ENCODE results near the gene FBXO9.

- TF ChIP-seq EGR1 (IDR thresholded peaks at IDR 0.05; ENCODE audit: low read depth in 2 of 2): no peak
- no peak for TF ChIP-seq CTCF (IDR thresholded peaks at IDR 0.05; ENCODE audit: low read depth, low read length, missing input control)
- TF ChIP-seq YY1 (IDR thresholded peaks at IDR 0.05): no peak
- TF ChIP-seq ZBTB33 (IDR thresholded peaks at IDR 0.05): no peak
- no peak for TF ChIP-seq SP1 (IDR thresholded peaks at IDR 0.05)
- TF ChIP-seq MAX (IDR thresholded peaks at IDR 0.05): no peak
- TF ChIP-seq REST (IDR thresholded peaks at IDR 0.05): no peak
- no peak for TF ChIP-seq GABPA (IDR thresholded peaks at IDR 0.05 in 1 of 2, conservative IDR thresholded peaks at IDR 0.05 in 1 of 2)
- TF ChIP-seq RAD21 (IDR thresholded peaks at IDR 0.05): no peak
- TF ChIP-seq TAF1 (conservative IDR thresholded peaks at IDR 0.05): no peak
Observed at GRCh38 chr6:53107091-53107490, 41.9 kb downstream of the FBXO9 start.
